GM11168 (cell line): ENCODE measurements around the gene NDUFB4.

Source experiments
- in situ Hi-C: fragments of 300-500 bp; cut with MboI; formaldehyde crosslinking; loops from one replicate; pipeline ENCODE4 v1.12.0; 2022; ENCODE audit warnings: low sequenced_read_pairs; ENCODE audit not compliant: unreplicated experiment

NDUFB4 gene

GRCh38 chr3:120596116-120596852, at the start of gene NDUFB4:
Gene NDUFB4 (plus strand): TSS chr3:120596336. CDS start chr3:120596360, 24 bp downstream.
- in situ Hi-C loops, result no loop called here

GRCh38 chr3:120550546-120550945, 45.6 kb upstream of the NDUFB4 start:
- in situ Hi-C loops, result loop anchor here (10.0 to 25.0 kb wide), 2 partner anchors 116 to 313 kb away; no protein-coding TSS in a partner anchor

GRCh38 chr3:120552184-120553172, 43.7 kb upstream of the NDUFB4 start:
- in situ Hi-C loops, result loop anchor here (10.0 to 25.0 kb wide), 2 partner anchors 118 to 315 kb away; no protein-coding TSS in a partner anchor

GRCh38 chr3:120554812-120555606, 41.1 kb upstream of the NDUFB4 start:
- in situ Hi-C loops, result loop anchor here (10.0 to 25.0 kb wide), 2 partner anchors 120 to 318 kb away; no protein-coding TSS in a partner anchor

GRCh38 chr3:120555657-120556509, 40.3 kb upstream of the NDUFB4 start:
- in situ Hi-C loops, result loop anchor here (10.0 to 25.0 kb wide), 2 partner anchors 121 to 319 kb away; no protein-coding TSS in a partner anchor

GRCh38 chr3:120557115-120557514, 39.0 kb upstream of the NDUFB4 start:
- in situ Hi-C loops, result loop anchor here (10.0 to 25.0 kb wide), 2 partner anchors 122 to 320 kb away; no protein-coding TSS in a partner anchor

GRCh38 chr3:120558771-120559241, 37.3 kb upstream of the NDUFB4 start:
- in situ Hi-C loops, result loop anchor here (10.0 to 25.0 kb wide), 2 partner anchors 124 to 322 kb away; no protein-coding TSS in a partner anchor

- in situ Hi-C loops, result loop anchor here (5.0 to 25.0 kb wide), 3 partner anchors 125 to 322 kb away; no protein-coding TSS in a partner anchor
These were observed 36.7 kb upstream of the NDUFB4 start for GRCh38 chr3:120559242-120560061.

GRCh38 chr3:120560304-120561250, 35.6 kb upstream of the NDUFB4 start:
- in situ Hi-C loops, result loop anchor here (5.0 to 25.0 kb wide), 2 partner anchors 232 to 323 kb away; no protein-coding TSS in a partner anchor

GRCh38 chr3:120561251-120562045, 34.7 kb upstream of the NDUFB4 start:
- in situ Hi-C loops, result loop anchor here (5.0 to 25.0 kb wide), 2 partner anchors 231 to 324 kb away; no protein-coding TSS in a partner anchor

- in situ Hi-C loops, result loop anchor here (5.0 to 25.0 kb wide), 2 partner anchors 229 to 326 kb away; no protein-coding TSS in a partner anchor
These were observed 32.6 kb upstream of the NDUFB4 start for GRCh38 chr3:120563356-120564022.

GRCh38 chr3:120566243-120566975, 29.7 kb upstream of the NDUFB4 start:
- in situ Hi-C loops, result loop anchor here (25.0 kb wide), 1 partner anchor 329 kb away; no protein-coding TSS in a partner anchor

GRCh38 chr3:120567370-120568201, 28.6 kb upstream of the NDUFB4 start:
- in situ Hi-C loops, result loop anchor here (25.0 kb wide), 1 partner anchor 330 kb away; no protein-coding TSS in a partner anchor
